Chondrocyte (in vitro differentiated cells): ENCODE data around the gene SPIRE1. TPM values are rescaled to one million over a fixed set of nuclear protein-coding genes. Genes with fewer than 3 reads are reported as not detected.

Source experiments
- DNase-seq: peaks from one replicate; pipeline ENCODE4 v3.0.0; 2021; ENCODE audit warnings: mixed read lengths, low spot score
- H3K27ac Mint-ChIP-seq: one replicate; pipeline ENCODE4 v1.8.0; 2021; ENCODE audit warnings: mild to moderate bottlenecking, moderate library complexity, mixed read lengths; ENCODE audit not compliant: unreplicated experiment
- H3K27me3 Mint-ChIP-seq: 2 replicates; pipeline ENCODE4 v1.8.0; 2021; ENCODE audit warnings: low read depth, mixed read lengths
- H3K36me3 Mint-ChIP-seq: 2 replicates; pipeline ENCODE4 v1.8.0; 2021; ENCODE audit warnings: low read depth, mixed read lengths
- H3K4me1 Mint-ChIP-seq: 2 replicates; pipeline ENCODE4 v1.8.0; 2021; ENCODE audit warnings: low read depth, mild to moderate bottlenecking, mixed read lengths
- H3K4me3 Mint-ChIP-seq: one replicate; pipeline ENCODE4 v1.8.0; 2021; ENCODE audit warnings: mild to moderate bottlenecking, moderate library complexity, mixed read lengths; ENCODE audit not compliant: unreplicated experiment
- H3K9me3 Mint-ChIP-seq: 2 replicates; pipeline ENCODE4 v1.8.0; 2021; ENCODE audit warnings: low read depth, mixed read lengths
- total RNA-seq: library from RNA; stranded (reverse); gene quantifications from 3 replicates; pipeline ENCODE4 v1.2.1, GENCODE V29; 2021
- TF ChIP-seq, protein P1 (sequence below): fragments of 200-600 bp; sonication (generic); IDR thresholded peaks from 2 replicates; pipeline ENCODE4 v1.5.0; 2021; ENCODE audit warnings: antibody characterized with exemption, mild to moderate bottlenecking, moderate library complexity

The SPIRE1 gene
- total RNA-seq, 1 donor from 2014 or later, result 57.8 TPM

- DNase-seq, result no peak
- Mint-ChIP-seq H3K36me3 (peaks cover 11% of the 10 kb centered on the region), H3K9me3 (no peaks in the 10 kb centered on the region), H3K4me3 (no peak overlapping the region), H3K27me3 (no peaks in the 10 kb centered on the region), H3K27ac (no peak overlapping the region), H3K4me1 (peaks cover 3% of the 10 kb centered on the region)
- TF ChIP-seq, protein P1, sequence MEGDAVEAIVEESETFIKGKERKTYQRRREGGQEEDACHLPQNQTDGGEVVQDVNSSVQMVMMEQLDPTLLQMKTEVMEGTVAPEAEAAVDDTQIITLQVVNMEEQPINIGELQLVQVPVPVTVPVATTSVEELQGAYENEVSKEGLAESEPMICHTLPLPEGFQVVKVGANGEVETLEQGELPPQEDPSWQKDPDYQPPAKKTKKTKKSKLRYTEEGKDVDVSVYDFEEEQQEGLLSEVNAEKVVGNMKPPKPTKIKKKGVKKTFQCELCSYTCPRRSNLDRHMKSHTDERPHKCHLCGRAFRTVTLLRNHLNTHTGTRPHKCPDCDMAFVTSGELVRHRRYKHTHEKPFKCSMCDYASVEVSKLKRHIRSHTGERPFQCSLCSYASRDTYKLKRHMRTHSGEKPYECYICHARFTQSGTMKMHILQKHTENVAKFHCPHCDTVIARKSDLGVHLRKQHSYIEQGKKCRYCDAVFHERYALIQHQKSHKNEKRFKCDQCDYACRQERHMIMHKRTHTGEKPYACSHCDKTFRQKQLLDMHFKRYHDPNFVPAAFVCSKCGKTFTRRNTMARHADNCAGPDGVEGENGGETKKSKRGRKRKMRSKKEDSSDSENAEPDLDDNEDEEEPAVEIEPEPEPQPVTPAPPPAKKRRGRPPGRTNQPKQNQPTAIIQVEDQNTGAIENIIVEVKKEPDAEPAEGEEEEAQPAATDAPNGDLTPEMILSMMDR, result no peak
Measured at GRCh38 chr18:12428923-12429322, 229.0 kb downstream of the SPIRE1 start.

DNA sequence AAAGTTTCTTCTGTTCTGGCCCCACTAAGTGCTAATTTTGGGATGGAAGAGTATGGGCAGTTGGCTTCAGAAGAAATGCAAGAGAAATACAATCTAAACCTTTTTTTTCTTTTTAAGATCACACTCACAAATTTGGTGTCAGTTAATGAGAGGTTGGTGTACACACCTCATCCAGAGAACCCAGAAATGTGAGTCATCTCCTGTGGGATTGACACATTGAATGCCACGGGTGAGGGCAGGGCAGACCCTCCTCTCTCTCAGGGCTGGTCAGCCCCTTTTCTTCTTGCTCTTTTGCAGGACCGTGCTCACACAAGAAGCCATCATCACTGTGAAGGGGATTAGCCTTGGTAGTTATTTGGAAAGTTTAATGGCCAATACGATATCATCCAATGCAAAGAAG is 231.0 kb downstream of the SPIRE1 start:
- Mint-ChIP-seq H3K27me3 (no peaks in the 10 kb centered on the region), H3K36me3 (peaks cover 9% of the 10 kb centered on the region), H3K4me1 (peaks cover 3% of the 10 kb centered on the region), H3K27ac (no peak overlapping the region), H3K4me3 (no peak overlapping the region), H3K9me3 (no peaks in the 10 kb centered on the region)
- no peak for DNase-seq
- TF ChIP-seq, protein P1, result no peak

DNA sequence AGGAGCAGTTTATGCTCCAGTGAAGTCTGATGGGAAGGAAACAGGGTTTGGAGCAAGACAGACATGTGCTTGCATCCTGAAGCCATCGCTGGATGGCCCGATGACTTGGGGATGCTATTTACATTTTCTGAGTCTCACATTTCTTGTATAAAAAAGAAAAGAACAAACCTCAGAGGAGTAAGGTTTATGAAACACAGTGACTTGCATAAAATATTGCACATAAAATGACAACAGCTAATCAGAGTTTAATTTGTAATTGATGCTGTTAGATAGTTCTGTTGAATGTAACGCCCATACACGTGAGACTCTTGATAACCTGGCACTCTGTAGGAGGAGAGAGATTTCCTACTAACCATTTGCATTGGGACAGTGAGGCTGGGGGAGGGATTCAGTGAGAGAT is 233.7 kb downstream of the SPIRE1 start:
- TF ChIP-seq, protein P1, result no peak
- H3K4me3 Mint-ChIP-seq, result no peak overlapping the region
- no peaks in the 10 kb centered on the region for H3K27me3 Mint-ChIP-seq
- DNase-seq, result no peak
- peaks cover 9% of the 10 kb centered on the region for H3K36me3 Mint-ChIP-seq
- H3K4me1 Mint-ChIP-seq, result peaks cover 11% of the 10 kb centered on the region
- H3K27ac Mint-ChIP-seq, result peak overlapping the region; percentile 22
- no peaks in the 10 kb centered on the region for H3K9me3 Mint-ChIP-seq

GRCh38 chr18:12423820-12424219 is 234.1 kb downstream of the SPIRE1 start:
- TF ChIP-seq, protein P1, result no peak
- Mint-ChIP-seq H3K4me3 (no peak overlapping the region), H3K27ac (no peak overlapping the region), H3K4me1 (peaks cover 11% of the 10 kb centered on the region), H3K36me3 (peaks cover 9% of the 10 kb centered on the region), H3K27me3 (no peaks in the 10 kb centered on the region), H3K9me3 (no peaks in the 10 kb centered on the region)
- DNase-seq, result peak; percentile 64

GRCh38 chr18:12423393-12423792 is 234.5 kb downstream of the SPIRE1 start:
- no peak for DNase-seq
- no peak overlapping the region for H3K4me3 Mint-ChIP-seq

More at GRCh38 chr18:12423393-12423792, 234.5 kb downstream of the SPIRE1 start:
- H3K36me3 Mint-ChIP-seq, result peaks cover 7% of the 10 kb centered on the region
- TF ChIP-seq, protein P1, result no peak
- no peaks in the 10 kb centered on the region for H3K9me3 Mint-ChIP-seq
- no peak overlapping the region for H3K27ac Mint-ChIP-seq
- H3K27me3 Mint-ChIP-seq, result no peaks in the 10 kb centered on the region
- peaks cover 14% of the 10 kb centered on the region for H3K4me1 Mint-ChIP-seq
